Kidney epithelial cell (primary cell): ENCODE results near the gene IDH3A. TPM values are rescaled to one million over a fixed set of nuclear protein-coding genes. Genes with fewer than 3 reads are reported as not detected.

Experiments used
- DNase-seq: peaks from one replicate; pipeline ENCODE4 v3.0.0-alpha.2; 2010; ENCODE audit warnings: low read depth
- H3K27me3 ChIP-seq: 2 replicates; pipeline ENCODE4 v1.6.0; 2011; ENCODE audit warnings: low read length; ENCODE audit not compliant: control insufficient read depth, insufficient read depth
- H3K36me3 ChIP-seq: 2 replicates; pipeline ENCODE4 v1.5.1; 2011; ENCODE audit warnings: low read length; ENCODE audit not compliant: control insufficient read depth, insufficient read depth
- H3K4me3 ChIP-seq: 2 replicates; pipeline ENCODE4 v1.5.1; 2011; ENCODE audit warnings: low read depth, mild to moderate bottlenecking, control low read depth, low read length
- CTCF ChIP-seq: IDR thresholded peaks from 2 replicates; pipeline ENCODE4 v1.5.1; 2011; ENCODE audit warnings: mild to moderate bottlenecking, moderate library complexity, low read length, control low read depth, inconsistent platforms; ENCODE audit not compliant: insufficient read depth, poor library complexity, severe bottlenecking
- total RNA-seq: library from RNA; depleted of rRNA; stranded (reverse); fragments of >200 nt; gene quantifications from 2 replicates; pipeline ENCODE4 v1.2.3, GENCODE V29; 2015

The IDH3A gene
- total RNA-seq, 1 donor from 2014 or later: 60.4 TPM

GRCh38 chr15:78205337-78205736 lies 56.2 kb downstream of the IDH3A start:
- Histone ChIP-seq H3K36me3 (no peaks in the 10 kb centered on the region), H3K27me3 (peaks cover under 1% of the 10 kb centered on the region), H3K4me3 (no peak overlapping the region)
- TF ChIP-seq CTCF: no peak
- DNase-seq: no peak

- TF ChIP-seq CTCF: no peak
- no peak for DNase-seq
- Histone ChIP-seq H3K36me3 (no peaks in the 10 kb centered on the region), H3K27me3 (no peaks in the 10 kb centered on the region), H3K4me3 (no peak overlapping the region)
Measured at GRCh38 chr15:78205856-78206255, 56.7 kb downstream of the IDH3A start.

GRCh38 chr15:78206326-78207109 lies 57.4 kb downstream of the IDH3A start:
- no peak for TF ChIP-seq CTCF
- Histone ChIP-seq H3K36me3 (no peaks in the 10 kb centered on the region), H3K4me3 (no peak overlapping the region), H3K27me3 (no peaks in the 10 kb centered on the region)
- DNase-seq: no peak

GRCh38 chr15:78207110-78207458 lies 57.9 kb downstream of the IDH3A start:
- no peak for TF ChIP-seq CTCF
- H3K4me3 ChIP-seq: no peak overlapping the region
- DNase-seq: no peak

GRCh38 chr15:78207641-78208340 lies 58.6 kb downstream of the IDH3A start:
- no peaks in the 10 kb centered on the region for H3K27me3 ChIP-seq
- H3K4me3 ChIP-seq: no peak overlapping the region
- no peak for DNase-seq
- no peaks in the 10 kb centered on the region for H3K36me3 ChIP-seq
- TF ChIP-seq CTCF: no peak

More at GRCh38 chr15:78207110-78207458, 57.9 kb downstream of the IDH3A start:
- no peaks in the 10 kb centered on the region for H3K27me3 ChIP-seq
- H3K36me3 ChIP-seq: no peaks in the 10 kb centered on the region

- Histone ChIP-seq H3K27me3 (no peaks in the 10 kb centered on the region), H3K36me3 (no peaks in the 10 kb centered on the region), H3K4me3 (no peak overlapping the region)
- no peak for TF ChIP-seq CTCF
- no peak for DNase-seq
Measured at GRCh38 chr15:78208341-78208844, 59.2 kb downstream of the IDH3A start.
